ENCODE results near the gene ADPRHL1.

- TF ChIP-seq CTCF (conservative IDR thresholded peaks at IDR 0.05; ENCODE audit: low read depth, low read length) = no peak
- no peak for TF ChIP-seq EZH2 (IDR thresholded peaks at IDR 0.05; ENCODE audit: borderline replicate concordance, low read depth, low read length, poor library complexity, severe bottlenecking)
Observed at GRCh38 chr13:113445791-113446487, 7.3 kb downstream of the ADPRHL1 start.
